ENCODE results near the gene DUSP2.

Gene DUSP2

DNA sequence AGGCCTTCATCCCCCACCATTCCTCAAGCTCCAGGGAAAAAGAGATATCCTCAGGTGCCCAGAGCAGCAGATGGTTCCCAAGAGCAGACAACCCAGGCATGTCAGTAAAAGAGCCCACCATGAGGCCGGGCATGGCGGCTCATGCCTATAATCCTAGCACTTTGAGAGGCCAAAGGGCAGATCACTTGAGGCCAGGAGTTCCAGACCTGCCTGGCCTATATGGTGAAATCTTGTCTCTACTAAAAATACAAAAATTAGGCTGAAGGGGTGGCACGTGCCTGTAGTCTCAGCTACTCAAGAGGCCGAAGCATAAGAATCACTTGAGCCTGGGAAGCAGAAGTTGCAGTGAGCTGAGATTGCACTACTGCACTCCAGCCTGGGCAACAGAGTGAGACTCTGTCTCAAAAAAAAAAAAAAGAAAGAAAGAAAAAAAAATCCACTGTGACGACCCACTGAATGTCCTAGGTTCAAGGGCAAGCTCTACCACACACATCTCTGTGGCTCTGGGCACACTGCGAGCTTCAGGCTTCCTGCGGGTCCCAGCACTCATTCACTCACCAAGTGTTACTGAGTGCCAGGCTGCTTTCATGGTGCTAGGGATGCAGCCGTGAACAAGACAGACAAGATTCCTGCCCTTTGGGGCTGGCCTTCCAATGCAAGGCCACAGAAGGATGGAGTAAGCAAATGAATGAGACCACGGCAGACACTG, 6.5 kb upstream of the DUSP2 start:
- TF ChIP-seq ARNT (IDR thresholded peaks at IDR 0.05): no peak
- TF ChIP-seq FOXM1 (IDR thresholded peaks at IDR 0.05; ENCODE audit: borderline replicate concordance): no peak
- TF ChIP-seq ZNF384 (IDR thresholded peaks at IDR 0.05): no peak
- TF ChIP-seq ELF4 (IDR thresholded peaks at IDR 0.05): no peak
- no peak for TF ChIP-seq SP1 (IDR thresholded peaks at IDR 0.05)
- no peak for TF ChIP-seq HDGF (IDR thresholded peaks at IDR 0.05; ENCODE audit: borderline replicate concordance)
- TF ChIP-seq SUZ12 (IDR thresholded peaks at IDR 0.05): no peak
- TF ChIP-seq, protein P1, sequence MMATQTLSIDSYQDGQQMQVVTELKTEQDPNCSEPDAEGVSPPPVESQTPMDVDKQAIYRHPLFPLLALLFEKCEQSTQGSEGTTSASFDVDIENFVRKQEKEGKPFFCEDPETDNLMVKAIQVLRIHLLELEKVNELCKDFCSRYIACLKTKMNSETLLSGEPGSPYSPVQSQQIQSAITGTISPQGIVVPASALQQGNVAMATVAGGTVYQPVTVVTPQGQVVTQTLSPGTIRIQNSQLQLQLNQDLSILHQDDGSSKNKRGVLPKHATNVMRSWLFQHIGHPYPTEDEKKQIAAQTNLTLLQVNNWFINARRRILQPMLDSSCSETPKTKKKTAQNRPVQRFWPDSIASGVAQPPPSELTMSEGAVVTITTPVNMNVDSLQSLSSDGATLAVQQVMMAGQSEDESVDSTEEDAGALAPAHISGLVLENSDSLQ (IDR thresholded peaks at IDR 0.05): no peak
- no peak for TF ChIP-seq FOXA1 (IDR thresholded peaks at IDR 0.05)
- POLR2A ChIA-PET: no interaction called here
- DNase-seq (ENCODE audit: extremely low spot score): no peak
- CTCF ChIA-PET: interaction anchor here (0.5 to 1.4 kb wide), 3 partner anchors 22 to 960 kb away, joined by 3 to 6 read pairs (median 3); no protein-coding TSS in a partner anchor

DNA sequence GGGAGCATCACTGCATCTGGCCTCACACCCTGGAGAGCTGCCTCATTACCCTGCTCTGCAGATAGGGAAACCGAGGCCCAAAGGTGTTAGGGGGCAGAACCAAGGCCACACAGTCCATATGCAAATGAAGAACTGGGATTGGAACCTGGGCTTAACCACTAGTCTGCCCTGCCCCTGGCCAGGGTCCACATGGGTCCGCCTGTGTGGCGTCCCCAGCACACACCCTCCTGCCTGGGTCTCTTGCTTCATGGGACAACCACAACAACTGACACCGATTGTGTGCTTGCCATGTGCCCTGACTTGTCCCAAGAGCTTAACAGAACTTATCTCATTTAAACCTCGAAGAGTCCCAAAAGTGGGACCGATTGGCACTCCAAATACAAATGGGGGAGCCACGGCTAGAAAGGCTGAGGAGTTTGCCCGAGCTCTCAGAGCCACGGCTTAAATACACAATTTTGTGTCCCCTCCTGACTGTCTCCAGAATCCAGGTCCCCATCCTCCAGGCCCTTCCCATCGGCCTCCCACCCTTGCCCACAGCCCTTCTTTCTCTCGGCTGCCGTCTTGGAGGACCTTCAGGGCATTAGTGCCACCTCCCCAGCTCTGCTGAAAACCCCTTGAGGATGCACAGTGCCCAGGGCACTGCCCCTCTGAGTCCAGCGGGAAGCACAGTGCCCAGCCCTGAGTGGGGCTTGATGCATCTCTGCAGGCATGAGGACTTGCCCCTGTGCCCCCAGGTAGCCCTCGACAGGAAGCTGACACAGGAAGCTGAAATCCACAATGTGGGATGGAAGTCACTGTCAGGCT, 5.8 kb upstream of the DUSP2 start:
- ChIA-PET CTCF (interaction anchor here (0.5 kb wide), 1 partner anchor 204 kb away, joined by 3 read pairs; no protein-coding TSS in a partner anchor), POLR2A (no interaction called here)
- no peak for DNase-seq (ENCODE audit: extremely low spot score)
- no peak for TF ChIP-seq BHLHE40 (IDR thresholded peaks at IDR 0.05; ENCODE audit: borderline replicate concordance)
- no peak for TF ChIP-seq SUZ12 (IDR thresholded peaks at IDR 0.05)
- TF ChIP-seq FOXM1 (IDR thresholded peaks at IDR 0.05; ENCODE audit: borderline replicate concordance): no peak
- no peak for TF ChIP-seq ZNF384 (IDR thresholded peaks at IDR 0.05)
- no peak for TF ChIP-seq SP1 (IDR thresholded peaks at IDR 0.05)
- TF ChIP-seq LEF1 (IDR thresholded peaks at IDR 0.05; ENCODE audit: borderline replicate concordance): no peak

DNA sequence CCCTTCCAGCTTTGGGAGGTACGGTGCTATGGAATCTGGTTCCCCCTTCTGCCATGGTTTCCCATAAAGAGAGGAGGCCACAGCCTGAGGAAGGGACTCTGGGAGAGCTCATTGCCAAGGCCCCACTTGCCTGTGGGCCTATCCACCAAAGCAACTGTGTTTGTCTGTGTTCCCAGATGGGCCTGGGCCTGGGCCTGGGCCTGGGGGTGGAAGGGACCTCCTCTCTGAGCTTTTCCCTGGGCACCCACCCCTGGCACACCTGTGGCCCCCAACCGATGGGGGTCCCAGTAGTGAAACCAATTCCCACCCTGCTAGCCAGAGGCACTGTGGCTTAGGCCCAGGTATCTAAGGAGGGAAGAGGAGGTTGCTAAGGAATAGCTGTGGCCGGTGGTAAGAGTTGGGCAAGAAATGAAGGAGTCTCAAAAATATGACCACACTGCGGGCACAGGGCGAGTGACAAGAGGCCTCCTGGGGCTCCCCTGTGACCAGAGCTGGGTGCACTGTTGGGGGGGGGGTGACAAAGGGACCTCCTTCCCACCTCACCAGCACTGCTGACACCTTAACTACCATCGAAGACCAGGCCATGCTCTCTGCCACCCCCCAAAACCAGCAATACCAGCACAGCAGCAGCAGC, 4.9 kb upstream of the DUSP2 start:
- TF ChIP-seq NFRKB (IDR thresholded peaks at IDR 0.05): no peak
- TF ChIP-seq FOXM1 (IDR thresholded peaks at IDR 0.05; ENCODE audit: borderline replicate concordance): no peak
- TF ChIP-seq CTBP1 (IDR thresholded peaks at IDR 0.05; ENCODE audit: borderline replicate concordance): no peak
- DNase-seq (ENCODE audit: extremely low spot score): no peak
- POLR2A ChIA-PET: no interaction called here
- CTCF ChIA-PET: no interaction called here

DNA sequence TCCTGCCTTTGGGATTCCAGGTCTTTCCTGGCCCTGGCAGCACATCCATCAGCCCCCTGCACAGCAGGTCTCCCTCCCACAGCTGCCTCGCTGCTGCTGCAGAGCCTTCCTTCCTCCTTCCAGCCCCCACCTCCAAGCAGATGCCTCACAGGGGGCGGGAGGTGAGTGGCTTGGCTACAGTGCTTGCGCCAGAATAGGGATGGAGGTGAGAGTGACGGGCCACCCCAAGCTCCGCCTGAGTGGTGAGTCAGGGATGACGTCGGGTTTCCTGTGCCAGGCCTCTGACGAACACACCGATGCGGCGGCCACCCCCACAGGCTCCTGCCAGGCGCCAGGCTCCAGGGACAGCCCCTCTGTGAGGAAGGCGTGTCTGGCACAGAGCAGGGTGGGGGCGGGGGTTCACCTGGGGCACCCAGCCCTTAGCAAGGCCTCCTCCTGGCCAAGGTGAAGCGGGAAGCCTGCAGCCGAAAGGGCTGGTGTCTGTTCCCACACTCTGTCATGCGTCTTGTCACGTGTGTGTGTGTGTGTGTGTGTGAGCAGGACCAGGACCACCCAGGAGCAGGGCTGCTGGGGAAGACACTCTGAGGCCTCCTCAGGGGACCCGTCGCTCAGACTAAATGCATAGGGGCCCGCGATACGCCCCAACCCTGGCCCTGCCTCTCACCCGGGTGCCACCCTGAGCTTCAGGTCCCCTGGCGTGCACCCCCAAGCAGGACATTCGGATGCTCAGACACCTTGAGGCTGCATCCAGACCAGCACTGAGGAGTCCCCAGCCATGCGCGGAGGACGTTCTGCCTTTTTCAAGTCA, 3.4 kb upstream of the DUSP2 start:
- POLR2A ChIA-PET: no interaction called here
- no peak for DNase-seq (ENCODE audit: extremely low spot score)
- CTCF ChIA-PET: interaction anchor here (0.7 to 1.2 kb wide), 3 partner anchors 9 to 32 kb away, joined by 3 read pairs; partner anchors contain the start of gene ADRA2B
- TF ChIP-seq ELF4 (IDR thresholded peaks at IDR 0.05) (no peak), SUZ12 (IDR thresholded peaks at IDR 0.05) (no peak), FOXA1 (IDR thresholded peaks at IDR 0.05) (no peak), CTBP1 (IDR thresholded peaks at IDR 0.05; ENCODE audit: borderline replicate concordance) (no peak), TARDBP (IDR thresholded peaks at IDR 0.05) (no peak), SP1 (IDR thresholded peaks at IDR 0.05) (no peak), ARNT (IDR thresholded peaks at IDR 0.05) (no peak), HDGF (IDR thresholded peaks at IDR 0.05; ENCODE audit: borderline replicate concordance) (no peak)

DNA sequence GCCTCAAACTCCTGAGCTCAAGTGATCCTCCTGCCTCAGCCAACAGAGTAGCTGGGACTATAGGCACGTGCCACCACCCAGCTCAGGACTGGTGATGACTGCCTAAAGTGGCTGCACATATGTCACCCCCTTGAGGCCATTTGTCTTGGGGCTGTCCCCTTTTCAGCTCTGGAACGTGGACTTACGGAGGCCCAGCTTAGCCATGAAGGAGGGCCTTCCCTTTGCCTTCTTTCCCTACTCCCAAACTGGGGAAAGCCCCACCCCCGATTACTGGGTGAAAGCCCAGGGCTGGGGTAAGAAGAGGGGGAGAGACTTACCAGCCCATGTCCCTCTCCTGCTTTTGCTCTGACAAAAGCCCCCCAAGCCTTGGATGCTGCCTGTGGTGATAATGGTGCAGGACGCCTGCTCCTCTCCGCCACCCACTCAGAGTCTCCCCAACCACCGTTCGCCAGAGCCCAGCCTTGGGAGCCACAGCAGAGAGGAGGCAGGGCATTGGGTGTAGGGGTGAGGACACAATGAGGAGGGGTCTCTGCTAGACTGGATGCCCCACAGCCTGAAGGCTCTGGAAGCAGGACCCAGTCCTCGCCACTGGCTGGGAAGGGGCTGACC, 2.5 kb upstream of the DUSP2 start:
- TF ChIP-seq LEF1 (IDR thresholded peaks at IDR 0.05; ENCODE audit: borderline replicate concordance) (no peak), NFRKB (IDR thresholded peaks at IDR 0.05) (no peak), ARNT (IDR thresholded peaks at IDR 0.05) (no peak), FOXM1 (IDR thresholded peaks at IDR 0.05; ENCODE audit: borderline replicate concordance) (no peak), HDGF (IDR thresholded peaks at IDR 0.05; ENCODE audit: borderline replicate concordance) (no peak), L3MBTL2 (conservative IDR thresholded peaks at IDR 0.05) (no peak), ZNF384 (IDR thresholded peaks at IDR 0.05) (no peak)
- no peak for DNase-seq (ENCODE audit: extremely low spot score)
- ChIA-PET POLR2A (no interaction called here), CTCF (interaction anchor here (0.7 to 1.2 kb wide), 4 partner anchors 8 to 125 kb away, joined by 3 to 5 read pairs (median 3); partner anchors contain the start of gene ADRA2B)

DNA sequence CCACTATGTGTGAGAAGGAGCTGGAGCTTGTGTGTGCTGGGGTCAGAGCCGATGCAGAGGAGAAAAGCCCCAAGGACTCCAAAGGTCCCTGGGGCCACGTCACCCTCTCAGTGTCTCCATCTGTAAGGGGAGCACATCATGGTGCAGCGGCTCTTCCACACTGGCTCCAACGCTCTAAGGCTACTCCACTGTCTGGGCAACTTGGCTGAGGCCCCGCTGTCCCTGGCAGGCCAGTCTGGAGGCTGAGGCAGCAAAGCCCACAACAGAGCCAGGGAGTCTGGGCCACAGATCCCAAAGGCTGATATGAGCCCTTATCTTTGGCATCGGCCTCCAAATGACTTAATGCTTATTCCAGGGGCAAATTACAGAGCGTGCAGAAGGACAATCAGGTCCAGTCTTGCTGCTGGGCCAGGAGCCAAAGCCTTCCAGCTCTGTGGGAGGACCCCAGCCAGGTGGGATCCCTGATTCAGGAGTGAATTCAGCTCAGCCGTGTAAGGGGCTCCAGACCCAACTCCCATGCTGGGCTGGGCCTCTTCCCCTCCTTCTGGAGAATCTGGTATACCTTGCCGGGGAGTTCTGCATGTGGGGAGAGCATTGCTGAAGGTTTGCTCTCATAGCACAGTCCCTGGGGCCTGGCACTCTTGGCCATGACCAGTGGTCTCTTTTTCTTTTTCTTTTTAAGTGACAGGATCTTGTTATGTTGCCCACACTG, 1.8 kb upstream of the DUSP2 start:
- DNase-seq (ENCODE audit: extremely low spot score): no peak
- POLR2A ChIA-PET: no interaction called here
- CTCF ChIA-PET: interaction anchor here (1.2 kb wide), 1 partner anchor 125 kb away, joined by 5 read pairs; no protein-coding TSS in a partner anchor
- TF ChIP-seq ZNF384 (IDR thresholded peaks at IDR 0.05): no peak
- TF ChIP-seq BHLHE40 (IDR thresholded peaks at IDR 0.05; ENCODE audit: borderline replicate concordance): no peak
- no peak for TF ChIP-seq FOXM1 (IDR thresholded peaks at IDR 0.05; ENCODE audit: borderline replicate concordance)
- no peak for TF ChIP-seq NFRKB (IDR thresholded peaks at IDR 0.05)
- TF ChIP-seq, protein P1 (IDR thresholded peaks at IDR 0.05): no peak
- TF ChIP-seq ELF4 (IDR thresholded peaks at IDR 0.05): no peak
- TF ChIP-seq FOXA1 (IDR thresholded peaks at IDR 0.05): no peak
- no peak for TF ChIP-seq L3MBTL2 (conservative IDR thresholded peaks at IDR 0.05)
- no peak for TF ChIP-seq ARNT (IDR thresholded peaks at IDR 0.05)
- no peak for TF ChIP-seq SUZ12 (IDR thresholded peaks at IDR 0.05)
- TF ChIP-seq LEF1 (IDR thresholded peaks at IDR 0.05; ENCODE audit: borderline replicate concordance): no peak
- no peak for TF ChIP-seq TARDBP (IDR thresholded peaks at IDR 0.05)
- TF ChIP-seq CTBP1 (IDR thresholded peaks at IDR 0.05; ENCODE audit: borderline replicate concordance): no peak
- no peak for TF ChIP-seq SP1 (IDR thresholded peaks at IDR 0.05)
- TF ChIP-seq FOXK2 (IDR thresholded peaks at IDR 0.05): no peak
- no peak for TF ChIP-seq HDGF (IDR thresholded peaks at IDR 0.05; ENCODE audit: borderline replicate concordance)

Measured in HEK293T (cell line).